A172 (cell line): Measurements from ENCODE around the gene PHF12. TPM values are rescaled to one million over a fixed set of nuclear protein-coding genes. Genes with fewer than 3 reads are reported as not detected.

Source experiments
- DNase-seq: peaks from one replicate; pipeline ENCODE4 v3.0.0-alpha.2; 2015; ENCODE audit warnings: low spot score
- total RNA-seq: library from RNA; depleted of rRNA; stranded (reverse); fragments of >200 nt; shearing (Covaris generic); gene quantifications from 2 replicates; pipeline ENCODE4 v1.2.3, GENCODE V29; 2014; rRNA removed

The PHF12 gene
- total RNA-seq, 1 experiment from 2014 or later: 22.3 TPM

- no peak for DNase-seq
Observed at GRCh38 chr17:28860363-28860808, 90.9 kb downstream of the PHF12 start.

- DNase-seq: no peak
Observed at GRCh38 chr17:28858801-28859355, 92.4 kb downstream of the PHF12 start.

GRCh38 chr17:28857905-28858800 lies 93.2 kb downstream of the PHF12 start:
- DNase-seq: no peak

- DNase-seq: no peak
Observed at GRCh38 chr17:28856028-28856574, 95.2 kb downstream of the PHF12 start.

GRCh38 chr17:28855336-28855679 lies 96.0 kb downstream of the PHF12 start:
- no peak for DNase-seq

Other genes with a start within 250 kb of the PHF12 start
- 1.2 and 2.0 TPM in 2 replicates for gene PROCA1, start 239.6 kb downstream of the PHF12 start, total RNA-seq
- gene RAB34, start 233.7 kb downstream of the PHF12 start, total RNA-seq: 246 and 286 TPM in 2 replicates
- gene RPL23A, start 231.5 kb downstream of the PHF12 start, total RNA-seq: 697 and 1,197 TPM in 2 replicates
- 3.3 and 3.9 TPM in 2 replicates for gene TLCD1, start 225.3 kb downstream of the PHF12 start, total RNA-seq
- 1.5 and 2.5 TPM in 2 replicates for gene NEK8, start 222.7 kb downstream of the PHF12 start, total RNA-seq
- 75.5 and 90.6 TPM in 2 replicates for gene TRAF4, start 207.5 kb downstream of the PHF12 start, total RNA-seq
- gene FAM222B, start 108.7 kb downstream of the PHF12 start, total RNA-seq: 9.2 and 10.2 TPM in 2 replicates
- 45.1 and 66.6 TPM in 2 replicates for gene ERAL1, start 96.5 kb downstream of the PHF12 start, total RNA-seq
- 43.9 and 45.5 TPM in 2 replicates for gene FLOT2, start 53.8 kb downstream of the PHF12 start, total RNA-seq
- 12.7 and 13.9 TPM in 2 replicates for gene DHRS13, start 48.4 kb downstream of the PHF12 start, total RNA-seq
- gene SEZ6, start 54.5 kb upstream of the PHF12 start, total RNA-seq: 0.07 and 0.52 TPM in 2 replicates
- gene PIPOX, start 91.6 kb upstream of the PHF12 start, total RNA-seq: 1.1 and 1.7 TPM in 2 replicates
- 35.8 and 43.9 TPM in 2 replicates for gene MYO18A, start 228.9 kb upstream of the PHF12 start, total RNA-seq